IMR-90 (cell line): Measurements from ENCODE around the gene PTPRG. TPM values are rescaled to one million over a fixed set of nuclear protein-coding genes. Genes with fewer than 3 reads are reported as not detected.
A peak's percentile ranks its signal among the peaks of the same experiment; 100 is the strongest.

Source experiments
- ATAC-seq: fragments of 200-7000 bp; cut with Tn5 transposase; 2 replicates; pipeline ENCODE4 v1.9.1; 2020; ENCODE audit warnings: low read depth, mild to moderate bottlenecking, moderate library complexity
- BruUV-seq: library from RNA; stranded (reverse); fragments of 400-500 nt; replicated peaks from 2 replicates; lab custom pipeline; 2021; lab: Mats Ljungman, UMichigan
- CTCF ChIA-PET: fragments of 300-600 bp; formaldehyde crosslinking; extraction: SDS; loops from one replicate; lab custom pipeline; 2021; ENCODE audit warnings: antibody characterized with exemption; lab: Yijun Ruan, JAX
- POLR2A ChIA-PET: fragments of 300-600 bp; sonication (Branson Sonifier 250); formaldehyde crosslinking; loops from one replicate; lab custom pipeline; 2022; ENCODE audit warnings: antibody characterized with exemption; ENCODE audit not compliant: unreplicated experiment; lab: Charles Lee
- DNase-seq: peaks from one replicate; pipeline ENCODE4 v3.0.0; 2013
- H2AFZ ChIP-seq: replicated peaks from 2 replicates; pipeline ENCODE3; 2013; ENCODE audit warnings: low read length, mild to moderate bottlenecking; ENCODE audit not compliant: poor library complexity
- H2AK5ac ChIP-seq: 2 replicates; pipeline ENCODE4 v1.6.1; 2013; ENCODE audit warnings: low read depth, low read length, inconsistent platforms
- H2AK9ac ChIP-seq: replicated peaks from 2 replicates; pipeline ENCODE3; 2013; ENCODE audit warnings: mild to moderate bottlenecking, low read depth, low read length, moderate library complexity; ENCODE audit not compliant: poor library complexity
- H2BK120ac ChIP-seq: 2 replicates; pipeline ENCODE4 v1.6.1; 2013; ENCODE audit warnings: low read depth, low read length, inconsistent platforms
- H2BK15ac ChIP-seq: 3 replicates; pipeline ENCODE4 v1.6.1; 2013; ENCODE audit warnings: low read depth, low read length, inconsistent platforms
- H2BK20ac ChIP-seq: 2 replicates; pipeline ENCODE4 v1.6.1; 2013; ENCODE audit warnings: low read depth, mild to moderate bottlenecking, inconsistent platforms, low read length, moderate library complexity
- H2BK5ac ChIP-seq: 2 replicates; pipeline ENCODE4 v1.6.1; 2013; ENCODE audit warnings: mild to moderate bottlenecking, low read depth, low read length, inconsistent platforms; ENCODE audit not compliant: poor library complexity, severe bottlenecking
- H3K14ac ChIP-seq: replicated peaks from 2 replicates; pipeline ENCODE4 v1.6.1; 2013; ENCODE audit warnings: low read depth, low read length, inconsistent platforms
- H3K18ac ChIP-seq: 2 replicates; pipeline ENCODE4 v1.6.1; 2013; ENCODE audit warnings: low read depth, low read length, control low read depth
- H3K23ac ChIP-seq: 2 replicates; pipeline ENCODE4 v1.6.1; 2013; ENCODE audit warnings: low read depth, low read length, inconsistent platforms
- H3K27ac ChIP-seq: 2 replicates; pipeline ENCODE4 v1.5.1; 2013; ENCODE audit warnings: mild to moderate bottlenecking, control low read depth, low read length; ENCODE audit not compliant: insufficient read depth
- H3K27me3 ChIP-seq: 2 replicates; pipeline ENCODE4 v1.6.1; 2013; ENCODE audit warnings: low read length; ENCODE audit not compliant: control insufficient read depth, insufficient read depth
- H3K36me3 ChIP-seq: 2 replicates; pipeline ENCODE4 v1.6.1; 2013; ENCODE audit warnings: low read length, mixed read lengths; ENCODE audit not compliant: control insufficient read depth, insufficient read depth
- H3K4ac ChIP-seq: 2 replicates; pipeline ENCODE4 v1.6.1; 2013; ENCODE audit warnings: low read depth, low read length, inconsistent platforms
- H3K4me1 ChIP-seq: 2 replicates; pipeline ENCODE4 v1.6.1; 2013; ENCODE audit warnings: low read length, mixed read lengths; ENCODE audit not compliant: control insufficient read depth, insufficient read depth
- H3K4me2 ChIP-seq: 2 replicates; pipeline ENCODE4 v1.6.1; 2013; ENCODE audit warnings: low read depth, mild to moderate bottlenecking, control low read depth, low read length, moderate library complexity
- H3K4me3 ChIP-seq: 2 replicates; pipeline ENCODE4 v1.5.1; 2013; ENCODE audit warnings: low read depth, mild to moderate bottlenecking, control low read depth, low read length, moderate library complexity; ENCODE audit not compliant: insufficient read depth
- H3K56ac ChIP-seq: 2 replicates; pipeline ENCODE4 v1.6.1; 2013; ENCODE audit warnings: low read length, inconsistent platforms; ENCODE audit not compliant: insufficient read depth; ENCODE audit errors: extremely low read depth
- H3K79me1 ChIP-seq, 2 experiments: 2 replicates each; pipeline ENCODE4 v1.6.1; 2013; ENCODE audit warnings: low read length in 2 of 2, inconsistent platforms in 1 of 2, low read depth in 1 of 2
- H3K9ac ChIP-seq: 2 replicates; pipeline ENCODE4 v1.6.1; 2013; ENCODE audit warnings: low read depth, low read length, control low read depth
- H3K9me1 ChIP-seq: 2 replicates; pipeline ENCODE4 v1.6.1; 2013; ENCODE audit warnings: low read length, inconsistent platforms; ENCODE audit not compliant: insufficient read depth
- H3K9me3 ChIP-seq: 2 replicates; pipeline ENCODE4 v1.6.1; 2013; ENCODE audit warnings: low read length; ENCODE audit not compliant: control insufficient read depth, insufficient read depth
- H4K20me1 ChIP-seq: 2 replicates; pipeline ENCODE4 v1.6.1; 2013; ENCODE audit warnings: low read length, inconsistent platforms; ENCODE audit not compliant: insufficient read depth
- H4K5ac ChIP-seq: 2 replicates; pipeline ENCODE4 v1.6.1; 2013; ENCODE audit warnings: mild to moderate bottlenecking, low read depth, low read length, control low read depth
- H4K8ac ChIP-seq, 2 experiments: 2 replicates each; pipeline ENCODE4 v1.6.1; 2013; ENCODE audit warnings: low read depth in 2 of 2, low read length in 2 of 2, control low read depth in 1 of 2, inconsistent platforms in 1 of 2
- H4K91ac ChIP-seq: 2 replicates; pipeline ENCODE4 v1.6.1; 2013; ENCODE audit warnings: low read depth, low read length, inconsistent platforms; ENCODE audit not compliant: insufficient read depth
- CEBPB ChIP-seq: IDR thresholded peaks from 2 replicates; pipeline ENCODE4 v1.6.1; 2012; ENCODE audit warnings: low read depth, low read length, improper control_type of control experiment
- RAD21 ChIP-seq: IDR thresholded peaks from 2 replicates; pipeline ENCODE4 v1.6.1; 2012; ENCODE audit warnings: low read length, improper control_type of control experiment
- RCOR1 ChIP-seq: IDR thresholded peaks from 2 replicates; pipeline ENCODE4 v1.6.1; 2012; ENCODE audit warnings: mild to moderate bottlenecking, low read length, improper control_type of control experiment; ENCODE audit not compliant: insufficient replicate concordance
- SMC3 ChIP-seq: fragments of 150-350 bp; IDR thresholded peaks from 2 replicates; pipeline ENCODE4 v1.6.1; 2016; ENCODE audit warnings: low read depth, mild to moderate bottlenecking, antibody characterized with exemption, low read length, moderate library complexity
- WGBS, 2 experiments: methylation state at CpG; one replicate each; pipeline versions ENCODE4 v1.1.5 to v1.1.7; 2013; ENCODE audit warnings: missing lambda C conversion rate in 2 of 2; ENCODE audit not compliant: insufficient read length in 1 of 2; ENCODE audit errors: extremely low coverage in 2 of 2; 5-methylcytosine and 5-hydroxymethylcytosine counted together
- dilution Hi-C: fragments of 300-500 bp; cut with HindIII; formaldehyde crosslinking; loops from one replicate; pipeline ENCODE4 v1.14.3; 2018; ENCODE audit warnings: low sequenced_read_pairs; ENCODE audit not compliant: unreplicated experiment
- in situ Hi-C: fragments of 300-500 bp; cut with MboI; formaldehyde crosslinking; loops from 3 replicates; pipeline ENCODE4 v1.14.3; 2019; ENCODE audit warnings: low sequenced_read_pairs, inconsistent platforms, mixed read lengths
- intact Hi-C: fragments of 100-400 bp; cut with micrococcal nuclease; formaldehyde crosslinking; loops from 2 replicates; pipeline ENCODE4 v1.10.0; 2022
- polyA plus RNA-seq, 3 experiments: library from polyadenylated mRNA; depleted of rRNA; stranded (reverse); fragments of >200 nt; gene quantifications; 2 replicates each; pipeline ENCODE4 v1.2.3, GENCODE V29; 2012; ENCODE audit warnings: low replicate concordance in 1 of 3
- total RNA-seq: library from RNA; depleted of rRNA; stranded (reverse); fragments of >200 nt; gene quantifications from 2 replicates; pipeline ENCODE4 v1.2.3, GENCODE V29; 2012
- TF ChIP-seq, protein P1 (sequence below): fragments of 150-350 bp; IDR thresholded peaks from 2 replicates; pipeline ENCODE4 v1.6.1; 2016; ENCODE audit warnings: low read depth, mild to moderate bottlenecking, low read length, moderate library complexity, borderline replicate concordance

PTPRG gene
- total and polyA plus RNA-seq, 2 of the 4 experiments (the other 2 are of a cell fraction), result 7.7 to 31.0 TPM

DNA sequence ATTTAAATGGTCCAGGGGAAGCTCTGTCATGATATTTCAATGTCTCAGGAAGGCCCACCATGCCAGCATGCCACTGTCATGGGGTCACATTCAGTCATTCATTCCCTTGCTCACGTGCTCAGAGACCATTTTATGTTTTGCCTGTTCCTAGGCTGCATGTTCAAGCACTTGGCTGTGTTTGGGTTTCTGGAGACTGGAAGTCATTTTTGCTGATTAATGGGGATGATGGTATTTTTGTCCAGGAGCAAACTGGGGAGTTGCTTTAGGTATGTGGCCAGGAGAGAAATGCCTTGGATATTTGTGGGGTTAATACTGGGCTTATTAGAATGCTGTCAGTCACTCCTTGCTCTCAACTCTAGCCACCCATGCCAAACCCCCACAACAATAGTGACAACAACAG, 303.5 kb downstream of the PTPRG start:
- Histone ChIP-seq H2BK20ac (no peak overlapping the region), H2AFZ (no peak overlapping the region), H3K14ac (0 out of 2 replicates have a peak overlapping the region, but pooled peaks have one; percentile 35), H3K36me3 (no peaks in the 10 kb centered on the region), H4K8ac (no peak overlapping the region), H3K4me3 (no peak overlapping the region), H4K5ac (no peak overlapping the region), H3K56ac (no peak overlapping the region), H3K18ac (no peak overlapping the region), H2AK5ac (no peak overlapping the region), H4K91ac (no peak overlapping the region), H3K9me3 (no peaks in the 10 kb centered on the region), H3K27ac (no peak overlapping the region), H2BK15ac (no peak overlapping the region), H2BK120ac (no peak overlapping the region), H2BK5ac (no peak overlapping the region), H3K4ac (no peak overlapping the region), H3K4me2 (no peak overlapping the region), H3K27me3 (no peaks in the 10 kb centered on the region), H2AK9ac (no peak overlapping the region), H3K4me1 (0 out of 2 replicates have a peak, but pooled peaks cover 2% of the 10 kb centered on the region), H3K9me1 (0 out of 2 replicates have a peak, but pooled peaks cover 5% of the 10 kb centered on the region), H3K9ac (no peak overlapping the region), H4K20me1 (peaks cover 17% of the 10 kb centered on the region; the same call in 1 of the 2 replicates), H3K23ac (no peak overlapping the region), H3K79me1 (peaks cover 11 to 43% of the 10 kb centered on the region in 2 experiments)
- in situ Hi-C loops, result loop anchor here (5.0 kb wide), 1 partner anchor 322 kb away; no protein-coding TSS in a partner anchor
- no peak for TF ChIP-seq SMC3
- no peak for TF ChIP-seq RCOR1
- TF ChIP-seq, protein P1, sequence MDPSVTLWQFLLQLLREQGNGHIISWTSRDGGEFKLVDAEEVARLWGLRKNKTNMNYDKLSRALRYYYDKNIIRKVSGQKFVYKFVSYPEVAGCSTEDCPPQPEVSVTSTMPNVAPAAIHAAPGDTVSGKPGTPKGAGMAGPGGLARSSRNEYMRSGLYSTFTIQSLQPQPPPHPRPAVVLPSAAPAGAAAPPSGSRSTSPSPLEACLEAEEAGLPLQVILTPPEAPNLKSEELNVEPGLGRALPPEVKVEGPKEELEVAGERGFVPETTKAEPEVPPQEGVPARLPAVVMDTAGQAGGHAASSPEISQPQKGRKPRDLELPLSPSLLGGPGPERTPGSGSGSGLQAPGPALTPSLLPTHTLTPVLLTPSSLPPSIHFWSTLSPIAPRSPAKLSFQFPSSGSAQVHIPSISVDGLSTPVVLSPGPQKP, result no peak
- no peak for TF ChIP-seq RAD21
- TF ChIP-seq CEBPB, result no peak
- WGBS, 2 experiments, result no CpG with 5 or more reads among the region's 1 CpG
- intact Hi-C loops, result no loop called here
- no TSS peak for BruUV-seq
- no peak for ATAC-seq
- no peak for DNase-seq
- dilution Hi-C loops, result no loop called here
- ChIA-PET POLR2A (no interaction called here), CTCF (no interaction called here)
